OCI-LY7 (cell line): ENCODE results near the gene TTC8. TPM values are rescaled to one million over a fixed set of nuclear protein-coding genes. Genes with fewer than 3 reads are reported as not detected.

Source experiments
- BruUV-seq: library from RNA; stranded (reverse); fragments of 400-500 nt; replicated peaks from 2 replicates; lab custom pipeline; 2021; lab: Mats Ljungman, UMichigan
- CTCF ChIA-PET: fragments of 300-600 bp; sonication (Branson Sonifier 250); formaldehyde crosslinking; loops from one replicate; lab custom pipeline; 2022; ENCODE audit warnings: antibody characterized with exemption; ENCODE audit not compliant: unreplicated experiment; lab: Charles Lee
- POLR2A ChIA-PET: fragments of 300-600 bp; sonication (Branson Sonifier 250); formaldehyde crosslinking; loops from one replicate; lab custom pipeline; 2022; ENCODE audit warnings: antibody characterized with exemption; lab: Charles Lee
- DNase-seq: peaks from one replicate; pipeline ENCODE4 v3.0.0-alpha.2; 2015; ENCODE audit warnings: low spot score
- H2AFZ ChIP-seq: fragments of 200-600 bp; sonication (generic), shearing (Covaris generic); 2 replicates; pipeline ENCODE4 v1.6.1; 2014; ENCODE audit warnings: mild to moderate bottlenecking, antibody characterized with exemption, low read length, moderate library complexity
- H3K27ac ChIP-seq: fragments of 200-600 bp; sonication (generic); 2 replicates; pipeline ENCODE4 v1.5.1; 2014; ENCODE audit warnings: mixed run types, low read depth, mild to moderate bottlenecking, moderate library complexity, low read length, inconsistent platforms; ENCODE audit not compliant: poor library complexity, severe bottlenecking
- H3K36me3 ChIP-seq: fragments of 200-600 bp; sonication (generic); 2 replicates; pipeline ENCODE4 v1.6.1; 2014; ENCODE audit warnings: mild to moderate bottlenecking, antibody characterized with exemption, low read length, moderate library complexity, mixed read lengths; ENCODE audit not compliant: insufficient read depth
- H3K4me1 ChIP-seq: fragments of 200-600 bp; sonication (generic); 2 replicates; pipeline ENCODE4 v1.5.1; 2014; ENCODE audit warnings: mild to moderate bottlenecking, low read length; ENCODE audit not compliant: insufficient read depth, poor library complexity, severe bottlenecking
- H3K4me2 ChIP-seq: fragments of 200-600 bp; sonication (generic); 2 replicates; pipeline ENCODE4 v1.6.1; 2014; ENCODE audit warnings: mild to moderate bottlenecking, low read length
- H3K4me3 ChIP-seq: fragments of 200-600 bp; sonication (generic); 2 replicates; pipeline ENCODE4 v1.5.1; 2014; ENCODE audit warnings: mild to moderate bottlenecking, low read depth, low read length; ENCODE audit not compliant: poor library complexity, severe bottlenecking
- H3K79me2 ChIP-seq: fragments of 200-600 bp; sonication (generic); 2 replicates; pipeline ENCODE4 v1.6.1; 2016; ENCODE audit warnings: low read depth, mild to moderate bottlenecking, low read length, moderate library complexity, mixed read lengths; ENCODE audit not compliant: insufficient read depth
- H3K9me2 ChIP-seq: fragments of 200-600 bp; sonication (generic); 2 replicates; pipeline ENCODE4 v1.6.1; 2016; ENCODE audit warnings: mild to moderate bottlenecking, low read length, mixed read lengths; ENCODE audit not compliant: insufficient read depth
- H3K9me3 ChIP-seq: fragments of 200-600 bp; sonication (generic); 2 replicates; pipeline ENCODE4 v1.6.1; 2014; ENCODE audit warnings: mild to moderate bottlenecking, mixed run types, low read length, mixed read lengths
- H4K20me1 ChIP-seq: fragments of 200-600 bp; sonication (generic); 2 replicates; pipeline ENCODE4 v1.6.1; 2014; ENCODE audit warnings: mild to moderate bottlenecking, antibody characterized with exemption, low read length, moderate library complexity, mixed read lengths; ENCODE audit not compliant: insufficient read depth
- EZH2phosphoT487 ChIP-seq: fragments of 200-600 bp; sonication (generic); IDR thresholded peaks from 2 replicates; pipeline ENCODE4 v1.6.1; 2018; ENCODE audit warnings: low read depth, borderline replicate concordance, mild to moderate bottlenecking, mixed run types, antibody characterized with exemption, low read length, moderate library complexity, mixed read lengths
- intact Hi-C: fragments of 100-400 bp; cut with micrococcal nuclease; formaldehyde crosslinking; loops from one replicate; pipeline ENCODE4 v1.10.0; 2022; ENCODE audit not compliant: unreplicated experiment
- small RNA-seq: library from RNA; depleted of rRNA; stranded (forward); fragments of <200 nt; gene quantifications from one replicate; pipeline ENCODE3, GENCODE V24; 2014
- total RNA-seq, 2 experiments: library from RNA; depleted of rRNA in 1 of 2; stranded (reverse); fragments of >200 nt in 1 of 2; shearing (Covaris generic) in 1 of 2; gene quantifications; 2 replicates each; pipeline ENCODE4 v1.2.3, GENCODE V29; 2014 to 2022
- TF ChIP-seq, protein P1 (sequence below): fragments of 200-600 bp; sonication (generic); conservative IDR thresholded peaks from 2 replicates; pipeline ENCODE4 v1.5.1; 2014; ENCODE audit warnings: mild to moderate bottlenecking, antibody characterized with exemption, low read length, moderate library complexity, mixed read lengths

Gene TTC8
- total RNA-seq, 2 experiments from 2014 or later, result 3.0 to 8.2 TPM

DNA sequence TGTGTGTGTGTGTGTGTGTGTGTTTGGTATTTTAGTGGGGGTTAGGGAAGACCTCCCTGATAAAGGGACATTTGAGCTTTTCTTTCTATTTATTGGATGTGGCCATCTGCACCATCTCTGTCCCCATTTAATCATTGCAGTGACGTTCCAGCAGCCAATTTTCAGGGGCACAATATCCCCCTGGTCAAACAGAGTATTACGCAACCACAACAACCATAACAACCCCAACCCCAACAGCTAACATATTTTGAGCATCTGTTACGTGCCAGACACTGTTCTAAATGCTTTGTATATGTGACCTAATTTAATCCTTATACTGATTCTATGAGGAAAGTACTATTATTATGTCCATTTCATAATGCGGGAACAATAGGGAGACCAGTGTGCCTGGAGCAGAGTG, 87.4 kb downstream of the TTC8 start:
- Histone ChIP-seq H3K4me1 (no peaks in the 10 kb centered on the region), H3K9me2 (no peaks in the 10 kb centered on the region), H3K79me2 (no peaks in the 10 kb centered on the region), H3K4me3 (no peak overlapping the region), H3K27ac (no peak overlapping the region), H3K36me3 (no peaks in the 10 kb centered on the region), H3K9me3 (no peaks in the 10 kb centered on the region), H4K20me1 (no peaks in the 10 kb centered on the region), H2AFZ (no peak overlapping the region), H3K4me2 (no peak overlapping the region)
- ChIA-PET POLR2A (no interaction called here), CTCF (no interaction called here)
- TF ChIP-seq, protein P1, sequence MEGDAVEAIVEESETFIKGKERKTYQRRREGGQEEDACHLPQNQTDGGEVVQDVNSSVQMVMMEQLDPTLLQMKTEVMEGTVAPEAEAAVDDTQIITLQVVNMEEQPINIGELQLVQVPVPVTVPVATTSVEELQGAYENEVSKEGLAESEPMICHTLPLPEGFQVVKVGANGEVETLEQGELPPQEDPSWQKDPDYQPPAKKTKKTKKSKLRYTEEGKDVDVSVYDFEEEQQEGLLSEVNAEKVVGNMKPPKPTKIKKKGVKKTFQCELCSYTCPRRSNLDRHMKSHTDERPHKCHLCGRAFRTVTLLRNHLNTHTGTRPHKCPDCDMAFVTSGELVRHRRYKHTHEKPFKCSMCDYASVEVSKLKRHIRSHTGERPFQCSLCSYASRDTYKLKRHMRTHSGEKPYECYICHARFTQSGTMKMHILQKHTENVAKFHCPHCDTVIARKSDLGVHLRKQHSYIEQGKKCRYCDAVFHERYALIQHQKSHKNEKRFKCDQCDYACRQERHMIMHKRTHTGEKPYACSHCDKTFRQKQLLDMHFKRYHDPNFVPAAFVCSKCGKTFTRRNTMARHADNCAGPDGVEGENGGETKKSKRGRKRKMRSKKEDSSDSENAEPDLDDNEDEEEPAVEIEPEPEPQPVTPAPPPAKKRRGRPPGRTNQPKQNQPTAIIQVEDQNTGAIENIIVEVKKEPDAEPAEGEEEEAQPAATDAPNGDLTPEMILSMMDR, result no peak
- TF ChIP-seq EZH2phosphoT487, result no peak
- no TSS peak for BruUV-seq
- intact Hi-C loops, result no loop called here
- no peak for DNase-seq

DNA sequence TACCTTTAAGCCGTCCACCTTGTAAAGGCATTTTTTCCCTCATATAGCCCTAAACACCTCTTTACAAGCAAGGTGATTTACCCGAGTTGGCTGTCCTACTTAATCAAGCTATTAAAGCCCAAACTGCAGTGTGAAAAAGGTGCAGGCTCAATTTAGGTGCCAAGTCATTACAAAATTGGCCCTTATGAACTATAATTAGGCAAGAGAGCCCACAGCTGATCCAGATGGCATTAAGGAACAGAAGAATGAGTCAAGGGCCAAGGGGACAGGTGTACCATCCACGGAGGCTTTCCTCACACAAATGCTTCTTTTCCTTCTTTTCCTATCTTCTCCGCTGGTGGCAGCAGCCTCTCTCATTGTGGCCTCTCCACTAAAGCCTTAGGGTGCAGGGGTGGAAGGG, 90.5 kb downstream of the TTC8 start:
- no peaks in the 10 kb centered on the region for H3K9me2 ChIP-seq
- H3K4me2 ChIP-seq, result no peak overlapping the region
- TF ChIP-seq EZH2phosphoT487, result no peak
- TF ChIP-seq, protein P1, result no peak
- H3K4me3 ChIP-seq, result no peak overlapping the region
- H3K79me2 ChIP-seq, result no peaks in the 10 kb centered on the region
- H3K9me3 ChIP-seq, result no peaks in the 10 kb centered on the region
- no TSS peak for BruUV-seq
- no peak overlapping the region for H3K27ac ChIP-seq
- H3K36me3 ChIP-seq, result no peaks in the 10 kb centered on the region
- DNase-seq, result no peak
- no peaks in the 10 kb centered on the region for H4K20me1 ChIP-seq
- CTCF ChIA-PET, result no interaction called here
- no peaks in the 10 kb centered on the region for H3K4me1 ChIP-seq
- intact Hi-C loops, result no loop called here
- H2AFZ ChIP-seq, result no peak overlapping the region
- POLR2A ChIA-PET, result no interaction called here

DNA sequence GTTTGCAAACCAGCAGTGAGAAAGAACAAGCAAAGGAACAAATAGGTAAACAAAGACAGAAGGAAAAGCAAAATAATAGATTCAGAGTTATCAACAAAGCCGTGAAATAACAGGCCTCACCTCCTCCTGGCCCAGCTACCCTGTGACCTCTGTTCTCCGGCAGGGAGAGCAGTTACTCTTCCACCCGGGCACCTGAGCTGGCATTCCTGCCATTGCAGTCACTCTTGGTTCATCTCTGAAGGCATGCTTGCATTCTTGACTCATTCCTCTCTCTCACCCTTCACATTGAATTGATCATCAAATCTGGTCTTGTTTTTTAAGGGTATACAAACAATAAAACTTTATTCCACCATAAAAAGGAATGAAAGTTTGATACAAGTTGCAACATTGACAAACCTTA, 95.1 kb downstream of the TTC8 start:
- H3K9me3 ChIP-seq, result no peaks in the 10 kb centered on the region
- H2AFZ ChIP-seq, result no peak overlapping the region
- DNase-seq, result no peak
- no peaks in the 10 kb centered on the region for H3K36me3 ChIP-seq
- H3K4me1 ChIP-seq, result no peaks in the 10 kb centered on the region
- ChIA-PET CTCF (no interaction called here), POLR2A (no interaction called here)
- H3K4me3 ChIP-seq, result no peak overlapping the region
- no peak for TF ChIP-seq EZH2phosphoT487
- TF ChIP-seq, protein P1, result no peak
- no peaks in the 10 kb centered on the region for H3K9me2 ChIP-seq
- no peak overlapping the region for H3K4me2 ChIP-seq
- H3K27ac ChIP-seq, result no peak overlapping the region
- no peaks in the 10 kb centered on the region for H3K79me2 ChIP-seq
- H4K20me1 ChIP-seq, result no peaks in the 10 kb centered on the region
- intact Hi-C loops, result no loop called here
- BruUV-seq, result no TSS peak

Small RNA genes within 50 kb of the gene (small RNA-seq; reads per million reads assigned to genes)
- gene RF00019 (not detected), gene RNU4-92P (not detected)

Other genes with a start within 250 kb of the TTC8 start
- gene EML5, start 31.7 kb upstream of the TTC8 start, total RNA-seq (2014; rRNA removed; shearing (Covaris generic)), result 1.8 and 2.1 TPM in 2 replicates
- gene EML5, start 31.7 kb upstream of the TTC8 start, total RNA-seq (2022), result 5.2 and 5.6 TPM in 2 replicates